Transverse colon (tissue), 4 donors: ENCODE data around the gene USP13. TPM values are rescaled to one million over a fixed set of nuclear protein-coding genes. Genes with fewer than 3 reads are reported as not detected.

ENCODE experiments used
- DNase-seq: peaks from one replicate; pipeline ENCODE4 v3.0.0-alpha.2; 2019
- H3K27ac ChIP-seq, 4 donors: fragments of 200-600 bp; sonication (generic); 2 replicates each; pipeline ENCODE4 v1.5.1; 2016 to 2018; ENCODE audit warnings: inconsistent platforms in 4 of 4
- H3K27me3 ChIP-seq: fragments of 200-600 bp; sonication (generic); 2 replicates; pipeline ENCODE4 v1.5.1; 2017; ENCODE audit warnings: inconsistent platforms
- H3K36me3 ChIP-seq, 4 donors: fragments of 200-600 bp; sonication (generic); 2 replicates each; pipeline ENCODE4 v1.5.1; 2017 to 2019; ENCODE audit warnings: inconsistent platforms in 4 of 4
- H3K4me1 ChIP-seq, 4 donors: fragments of 200-600 bp; sonication (generic); 2 replicates each; pipeline ENCODE4 v1.5.1; 2017 to 2020; ENCODE audit warnings: inconsistent platforms in 4 of 4
- H3K4me3 ChIP-seq, 4 donors: fragments of 200-600 bp; sonication (generic); 1 replicate in 1 of 4; 2 replicates in 3 of 4; pipeline versions ENCODE4 v1.5.1 to v1.6.1; 2017 to 2019; ENCODE audit warnings: inconsistent platforms in 4 of 4
- H3K9me3 ChIP-seq, 2 donors: fragments of 200-600 bp; sonication (generic); 2 replicates each; pipeline ENCODE4 v1.5.1; 2017 to 2019; ENCODE audit warnings: inconsistent platforms in 2 of 2
- CTCF ChIP-seq, 5 experiments: fragments of 200-600 bp in 3 of 5; fragments of 450-650 bp in 2 of 5; sonication (generic) in 3 of 5; IDR thresholded peaks; 1 replicate in 2 of 5; 2 replicates in 3 of 5; pipeline ENCODE4 v1.5.1; 2016 to 2017; ENCODE audit warnings: antibody characterized with exemption in 5 of 5, inconsistent platforms in 3 of 5, mild to moderate bottlenecking in 2 of 5, moderate library complexity in 1 of 5
- EP300 ChIP-seq: sonication (generic); formaldehyde crosslinking; IDR thresholded peaks from one replicate; pipeline ENCODE4 v1.6.1; 2017; ENCODE audit warnings: antibody characterized with exemption, low read depth
- POLR2A ChIP-seq: fragments of 450-650 bp; IDR thresholded peaks from one replicate; pipeline ENCODE4 v1.6.1; 2016; ENCODE audit warnings: antibody characterized with exemption, mild to moderate bottlenecking, moderate library complexity
- POLR2AphosphoS5 ChIP-seq, 3 donors: sonication (generic); formaldehyde crosslinking; IDR thresholded peaks; one replicate each; pipeline ENCODE4 v1.6.1; 2016; ENCODE audit warnings: antibody characterized with exemption in 3 of 3
- WGBS, 2 donors: methylation state at CpG; one replicate each; pipeline ENCODE4 v1.1.5; 2018; ENCODE audit warnings: low coverage in 1 of 2; 5-methylcytosine and 5-hydroxymethylcytosine counted together
- in situ Hi-C, 4 donors: fragments of 200-750 bp; cut with MboI; loops; one replicate each; pipeline versions ENCODE4 v1.15.0 to v1.15.1; 2017; ENCODE audit warnings: low sequenced_read_pairs in 3 of 4, low pct_ligation_motif_present in 1 of 4, low pct_unique_long_range_greater_than_20kb in 1 of 4
- intact Hi-C: fragments of 100-400 bp; cut with DNase I; formaldehyde crosslinking; loops from one replicate; pipeline ENCODE4 v1.15.1; 2023; ENCODE audit warnings: low total_unique reads
- total RNA-seq, 4 donors: library from RNA; depleted of rRNA; stranded (reverse); fragments of >200 nt; gene quantifications; one replicate each; pipeline ENCODE4 v1.1.0, GENCODE V29; 2016

The USP13 gene
- total RNA-seq, 4 donors from 2014 or later, result 2.0 to 3.7 (median 2.7) TPM

DNA sequence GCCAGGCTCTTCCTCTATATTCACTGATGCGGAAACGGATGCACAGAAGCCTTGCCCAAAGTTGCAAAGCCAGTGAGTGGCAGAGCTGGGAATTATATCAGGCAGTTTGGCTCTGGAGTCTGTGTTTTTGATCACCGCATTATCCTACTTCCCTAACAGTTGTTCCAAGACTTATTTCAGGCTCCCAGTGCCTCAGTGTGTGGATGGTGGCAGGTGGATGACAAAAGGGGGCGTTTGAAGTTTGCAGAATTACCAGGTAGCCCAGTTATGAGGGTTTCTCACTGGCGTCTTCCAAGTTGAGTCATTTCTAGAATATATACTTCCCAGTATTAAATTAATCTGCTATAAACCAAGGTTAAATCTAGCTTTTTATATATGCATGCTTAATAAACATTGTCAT is 81.0 kb downstream of the USP13 start:
- in situ Hi-C loops (no loop called here), intact Hi-C loops (no loop called here)
- H3K27ac ChIP-seq, result no peak overlapping the region
- no peak for DNase-seq
- no peak overlapping the region for H3K4me3 ChIP-seq
- no peaks in the 10 kb centered on the region for H3K9me3 ChIP-seq
- H3K36me3 ChIP-seq, result no peaks in the 10 kb centered on the region
- no peaks in the 10 kb centered on the region for H3K27me3 ChIP-seq
- TF ChIP-seq POLR2A, result no peak
- no peak for TF ChIP-seq POLR2AphosphoS5 (IDR thresholded peaks at IDR 0.05)
- no peak for TF ChIP-seq EP300
- no peak for TF ChIP-seq CTCF (IDR thresholded peaks at IDR 0.05)
- WGBS, 2 donors, result 90% methylated on average over 5 of the region's 5 CpGs; no CpG with 5 or more reads in 1 of the 2 donors
- H3K4me1 ChIP-seq, result no peaks in the 10 kb centered on the region

DNA sequence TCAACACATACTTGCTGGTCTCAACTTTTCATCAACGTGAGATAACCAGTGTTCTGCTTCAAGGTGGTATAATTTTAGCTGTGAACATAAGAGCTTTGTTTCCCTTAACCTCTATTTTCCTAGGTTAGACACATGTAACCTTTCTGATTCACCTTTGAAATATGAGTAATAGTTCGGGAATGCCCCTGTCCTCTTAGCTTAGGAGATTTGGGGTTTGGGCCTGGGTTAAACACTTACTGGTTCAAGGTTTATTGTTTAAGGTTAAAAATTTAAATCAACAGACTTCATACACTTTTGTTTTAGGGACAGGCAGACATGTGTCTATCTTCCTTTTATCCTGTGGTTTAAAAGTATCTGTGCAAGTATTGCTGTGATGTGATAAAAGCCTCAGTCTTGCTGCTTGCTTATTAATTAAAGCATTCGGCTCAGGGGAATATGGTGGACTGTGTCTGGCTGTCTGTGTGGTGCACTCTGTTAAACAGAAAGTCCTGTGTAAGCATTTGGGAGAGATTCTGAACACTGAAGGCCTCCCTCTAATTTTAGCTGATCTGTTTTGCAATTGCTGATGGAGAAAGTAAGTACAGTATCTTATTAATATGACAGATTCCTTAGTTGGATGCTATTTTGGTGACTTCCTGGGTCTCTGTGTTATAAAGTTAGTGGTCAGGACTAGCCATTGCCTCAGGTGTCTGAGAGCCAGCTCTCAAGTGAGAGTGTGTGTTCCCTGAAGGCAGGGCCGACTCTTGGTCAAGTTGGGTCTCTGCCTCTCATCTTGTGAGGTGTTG is 81.8 kb downstream of the USP13 start:
- H3K4me1 ChIP-seq, result no peaks in the 10 kb centered on the region
- no peaks in the 10 kb centered on the region for H3K36me3 ChIP-seq
- DNase-seq, result no peak
- 88 to 91% methylated on average over 4 of the region's 4 CpGs for WGBS, 2 donors
- intact Hi-C loops (no loop called here), in situ Hi-C loops (no loop called here)
- no peak for TF ChIP-seq POLR2AphosphoS5 (IDR thresholded peaks at IDR 0.05)
- no peak for TF ChIP-seq CTCF (IDR thresholded peaks at IDR 0.05)
- TF ChIP-seq POLR2A, result no peak
- TF ChIP-seq EP300, result no peak
- no peaks in the 10 kb centered on the region for H3K9me3 ChIP-seq
- H3K27me3 ChIP-seq, result no peaks in the 10 kb centered on the region
- no peak overlapping the region for H3K4me3 ChIP-seq
- no peak overlapping the region for H3K27ac ChIP-seq

- no peak for DNase-seq
- in situ Hi-C loops (no loop called here), intact Hi-C loops (no loop called here)
- Histone ChIP-seq H3K4me3 (no peak overlapping the region), H3K4me1 (no peaks in the 10 kb centered on the region), H3K36me3 (no peaks in the 10 kb centered on the region), H3K27ac (no peak overlapping the region), H3K27me3 (no peaks in the 10 kb centered on the region), H3K9me3 (no peaks in the 10 kb centered on the region)
- TF ChIP-seq CTCF (IDR thresholded peaks at IDR 0.05) (no peak), EP300 (no peak), POLR2A (no peak), POLR2AphosphoS5 (IDR thresholded peaks at IDR 0.05) (no peak)
Observed at GRCh38 chr3:179735321-179735720, 82.5 kb downstream of the USP13 start.

DNA sequence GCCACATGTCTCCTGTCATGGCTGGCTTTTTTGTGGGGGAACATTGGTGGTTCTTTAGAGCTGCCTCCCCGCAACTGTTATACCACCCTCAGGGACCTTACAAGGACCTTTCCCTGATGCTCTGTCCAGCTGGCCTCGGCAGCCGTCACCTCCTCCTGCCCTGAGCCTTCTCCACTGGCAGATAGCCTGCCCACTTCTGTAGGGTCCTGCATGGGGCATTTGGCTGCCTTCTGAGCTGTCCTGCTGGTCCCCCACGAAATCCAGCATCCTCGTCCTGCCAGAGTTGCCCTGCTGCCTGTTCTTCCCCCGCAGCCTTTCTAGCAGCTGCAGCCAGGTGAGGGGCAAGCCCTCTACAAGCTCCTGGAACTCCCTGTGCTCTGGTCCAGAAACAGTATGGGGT is 86.2 kb downstream of the USP13 start:
- Histone ChIP-seq H3K27me3 (no peaks in the 10 kb centered on the region), H3K4me3 (no peak overlapping the region), H3K4me1 (no peaks in the 10 kb centered on the region), H3K27ac (no peak overlapping the region), H3K9me3 (no peaks in the 10 kb centered on the region), H3K36me3 (no peaks in the 10 kb centered on the region)
- no peak for DNase-seq
- intact Hi-C loops, result no loop called here
- WGBS, 2 donors, result 96% methylated on average over 6 of the region's 6 CpGs; no CpG with 5 or more reads in 1 of the 2 donors
- TF ChIP-seq POLR2AphosphoS5 (IDR thresholded peaks at IDR 0.05) (no peak), EP300 (no peak), CTCF (IDR thresholded peaks at IDR 0.05) (no peak), POLR2A (no peak)
- in situ Hi-C loops, result no loop called here
